Measurements from ENCODE around the gene ACER2. TPM values are rescaled to one million over a fixed set of nuclear protein-coding genes. Genes with fewer than 3 reads are reported as not detected.

The ACER2 gene
- total RNA-seq, 2 donors from 2014 or later, result 6.8 to 7.3 TPM

GRCh38 chr9:19405771-19406170 lies 3.0 kb upstream of the ACER2 start:
- no peak overlapping the region for H3K27ac ChIP-seq
- DNase-seq (ENCODE audit: low spot score) (no peak), ATAC-seq (ENCODE audit: insufficient number of reproducible peaks, low FRiP score, low read depth) (no peak)
- TF ChIP-seq CTCF (IDR thresholded peaks at IDR 0.05), result no peak
- no peaks in the 10 kb centered on the region for H3K9me3 ChIP-seq
- H3K4me1 ChIP-seq (ENCODE audit: control insufficient read depth in 1 of 2, low read depth in 2 of 2), result peaks cover 8 to 14% of the 10 kb centered on the region in 2 donors
- no peak overlapping the region for H3K4me3 ChIP-seq
- H3K27me3 ChIP-seq (replicated peaks; ENCODE audit: insufficient read depth), result no peaks in the 10 kb centered on the region
- no peaks in the 10 kb centered on the region for H3K36me3 ChIP-seq

- Histone ChIP-seq H3K27me3 (replicated peaks; ENCODE audit: insufficient read depth) (no peaks in the 10 kb centered on the region), H3K4me1 (ENCODE audit: control insufficient read depth in 1 of 2, low read depth in 2 of 2) (peaks cover 8 to 20% of the 10 kb centered on the region in 2 donors), H3K27ac (peak overlapping the region; percentile 76 to 80), H3K4me3 (peak overlapping the region; percentile 86), H3K36me3 (no peaks in the 10 kb centered on the region), H3K9me3 (no peaks in the 10 kb centered on the region)
- ATAC-seq (ENCODE audit: insufficient number of reproducible peaks, low FRiP score, low read depth), result peak; percentile 13
- peak; percentile 6 for DNase-seq (ENCODE audit: low spot score)
- TF ChIP-seq CTCF (IDR thresholded peaks at IDR 0.05), result no peak
Observed at GRCh38 chr9:19408316-19408692, 505 bp upstream of the ACER2 start.

GRCh38 chr9:19409401-19410194 lies 789 bp downstream of the ACER2 start:
- Histone ChIP-seq H3K36me3 (no peaks in the 10 kb centered on the region), H3K4me3 (peak overlapping the region; percentile 86), H3K27ac (peak overlapping the region; percentile 79 to 80), H3K4me1 (ENCODE audit: control insufficient read depth in 1 of 2, low read depth in 2 of 2) (peaks cover 8 to 20% of the 10 kb centered on the region in 2 donors), H3K27me3 (replicated peaks; ENCODE audit: insufficient read depth) (no peaks in the 10 kb centered on the region), H3K9me3 (no peaks in the 10 kb centered on the region)
- ATAC-seq (ENCODE audit: insufficient number of reproducible peaks, low FRiP score, low read depth) (no peak), DNase-seq (ENCODE audit: low spot score) (peak; percentile 6)
- no peak for TF ChIP-seq CTCF (IDR thresholded peaks at IDR 0.05)

GRCh38 chr9:19410195-19410503 lies 1.3 kb downstream of the ACER2 start:
- H3K27ac ChIP-seq, result no peak overlapping the region
- no peak for DNase-seq (ENCODE audit: low spot score)
- H3K36me3 ChIP-seq, result no peaks in the 10 kb centered on the region
- H3K27me3 ChIP-seq (replicated peaks; ENCODE audit: insufficient read depth), result no peaks in the 10 kb centered on the region
- H3K9me3 ChIP-seq, result no peaks in the 10 kb centered on the region
- H3K4me1 ChIP-seq (ENCODE audit: control insufficient read depth in 1 of 2, low read depth in 2 of 2), result peaks cover 8 to 20% of the 10 kb centered on the region in 2 donors
- TF ChIP-seq CTCF (IDR thresholded peaks at IDR 0.05), result no peak
- ATAC-seq (ENCODE audit: insufficient number of reproducible peaks, low FRiP score, low read depth), result no peak
- peak overlapping the region; percentile 86 for H3K4me3 ChIP-seq

- Histone ChIP-seq H3K27ac (no peak overlapping the region), H3K27me3 (replicated peaks; ENCODE audit: insufficient read depth) (no peaks in the 10 kb centered on the region), H3K4me3 (no peak overlapping the region), H3K36me3 (no peaks in the 10 kb centered on the region), H3K9me3 (no peaks in the 10 kb centered on the region), H3K4me1 (ENCODE audit: control insufficient read depth in 1 of 2, low read depth in 2 of 2) (peaks cover 8 to 20% of the 10 kb centered on the region in 2 donors)
- no peak for TF ChIP-seq CTCF (IDR thresholded peaks at IDR 0.05)
- DNase-seq (ENCODE audit: low spot score), result no peak
- ATAC-seq (ENCODE audit: insufficient number of reproducible peaks, low FRiP score, low read depth), result no peak
Observed at GRCh38 chr9:19410594-19410993, 1.8 kb downstream of the ACER2 start.
